Fibroblast of the conjunctiva (primary cell): Measurements from ENCODE around the gene PEX14.

Source experiments
- DNase-seq: peaks from one replicate; pipeline ENCODE4 v3.0.0-alpha.2; 2010; ENCODE audit warnings: low read depth

PEX14 gene

GRCh38 chr1:10665930-10666850 lies 191.4 kb downstream of the PEX14 start:
- DNase-seq: no peak

- DNase-seq: no peak
Measured at GRCh38 chr1:10667861-10668761, 193.4 kb downstream of the PEX14 start.

GRCh38 chr1:10669570-10669969 lies 194.8 kb downstream of the PEX14 start:
- no peak for DNase-seq

GRCh38 chr1:10670190-10670589 lies 195.4 kb downstream of the PEX14 start:
- DNase-seq: no peak

GRCh38 chr1:10671090-10671489 lies 196.3 kb downstream of the PEX14 start:
- no peak for DNase-seq

- DNase-seq: no peak
Measured at GRCh38 chr1:10671622-10672342, 197.0 kb downstream of the PEX14 start.

- no peak for DNase-seq
Measured at GRCh38 chr1:10672343-10673050, 197.7 kb downstream of the PEX14 start.

GRCh38 chr1:10673109-10673711 lies 198.5 kb downstream of the PEX14 start:
- no peak for DNase-seq

- DNase-seq: no peak
Measured at GRCh38 chr1:10674222-10674621, 199.5 kb downstream of the PEX14 start.

GRCh38 chr1:10674700-10675609 lies 200.2 kb downstream of the PEX14 start:
- no peak for DNase-seq

GRCh38 chr1:10675813-10676212 lies 201.1 kb downstream of the PEX14 start:
- DNase-seq: no peak

- no peak for DNase-seq
Measured at GRCh38 chr1:10676963-10677362, 202.2 kb downstream of the PEX14 start.

- no peak for DNase-seq
Measured at GRCh38 chr1:10677491-10678391, 203.0 kb downstream of the PEX14 start.

GRCh38 chr1:10678402-10678801 lies 203.7 kb downstream of the PEX14 start:
- DNase-seq: no peak

GRCh38 chr1:10678852-10679251 lies 204.1 kb downstream of the PEX14 start:
- DNase-seq: no peak

- DNase-seq: no peak
Measured at GRCh38 chr1:10679496-10680220, 204.9 kb downstream of the PEX14 start.
